ENCODE results near the gene TRMT11. TPM values are rescaled to one million over a fixed set of nuclear protein-coding genes. Genes with fewer than 3 reads are reported as not detected.

TRMT11 gene
- total RNA-seq, 1 donor from 2014 or later: 19.7 TPM

GRCh38 chr6:125984311-125984710, 2.0 kb upstream of the TRMT11 start:
- H3K4me3 ChIP-seq (ENCODE audit: low read depth, low read length): no peak overlapping the region
- DNase-seq (ENCODE audit: low read depth): no peak
- no peak for TF ChIP-seq CTCF (conservative IDR thresholded peaks at IDR 0.05; ENCODE audit: low read depth, low read length)

- no peak for TF ChIP-seq CTCF (conservative IDR thresholded peaks at IDR 0.05; ENCODE audit: low read depth, low read length)
- peak overlapping the region; percentile 99 for H3K4me3 ChIP-seq (ENCODE audit: low read depth, low read length)
- DNase-seq (ENCODE audit: low read depth): no peak
Measured at GRCh38 chr6:125985522-125985921, 818 bp upstream of the TRMT11 start.

GRCh38 chr6:125985979-125986300, 400 bp upstream of the TRMT11 start:
- H3K4me3 ChIP-seq (ENCODE audit: low read depth, low read length): peak overlapping the region; percentile 99
- no peak for DNase-seq (ENCODE audit: low read depth)
- no peak for TF ChIP-seq CTCF (conservative IDR thresholded peaks at IDR 0.05; ENCODE audit: low read depth, low read length)

- H3K4me3 ChIP-seq (ENCODE audit: low read depth, low read length): peak overlapping the region; percentile 99
- DNase-seq (ENCODE audit: low read depth): no peak
- no peak for TF ChIP-seq CTCF (conservative IDR thresholded peaks at IDR 0.05; ENCODE audit: low read depth, low read length)
Measured at GRCh38 chr6:125987026-125987617, 782 bp downstream of the TRMT11 start.

GRCh38 chr6:125988280-125988679, 1.9 kb downstream of the TRMT11 start:
- H3K4me3 ChIP-seq (ENCODE audit: low read depth, low read length): no peak overlapping the region
- no peak for DNase-seq (ENCODE audit: low read depth)
- TF ChIP-seq CTCF (conservative IDR thresholded peaks at IDR 0.05; ENCODE audit: low read depth, low read length): no peak

- TF ChIP-seq CTCF (conservative IDR thresholded peaks at IDR 0.05; ENCODE audit: low read depth, low read length): no peak
- no peak overlapping the region for H3K4me3 ChIP-seq (ENCODE audit: low read depth, low read length)
- no peak for DNase-seq (ENCODE audit: low read depth)
Measured at GRCh38 chr6:125989631-125990030, 3.3 kb downstream of the TRMT11 start.

- no peak overlapping the region for H3K4me3 ChIP-seq (ENCODE audit: low read depth, low read length)
- no peak for TF ChIP-seq CTCF (conservative IDR thresholded peaks at IDR 0.05; ENCODE audit: low read depth, low read length)
- DNase-seq (ENCODE audit: low read depth): no peak
Measured at GRCh38 chr6:125991653-125992052, 5.3 kb downstream of the TRMT11 start.

Data from epithelial cell of proximal tubule (primary cell).